GM18873 (cell line): ENCODE results near the gene PLBD2.

Experiments
- ATAC-seq: cut with Tn5 transposase; IDR thresholded peaks from one replicate; pipeline ENCODE4 v1.9.1; 2021; ENCODE audit warnings: mild to moderate bottlenecking, moderate library complexity, moderate number of reproducible peaks; ENCODE audit not compliant: unreplicated experiment, low FRiP score

PLBD2 gene

DNA sequence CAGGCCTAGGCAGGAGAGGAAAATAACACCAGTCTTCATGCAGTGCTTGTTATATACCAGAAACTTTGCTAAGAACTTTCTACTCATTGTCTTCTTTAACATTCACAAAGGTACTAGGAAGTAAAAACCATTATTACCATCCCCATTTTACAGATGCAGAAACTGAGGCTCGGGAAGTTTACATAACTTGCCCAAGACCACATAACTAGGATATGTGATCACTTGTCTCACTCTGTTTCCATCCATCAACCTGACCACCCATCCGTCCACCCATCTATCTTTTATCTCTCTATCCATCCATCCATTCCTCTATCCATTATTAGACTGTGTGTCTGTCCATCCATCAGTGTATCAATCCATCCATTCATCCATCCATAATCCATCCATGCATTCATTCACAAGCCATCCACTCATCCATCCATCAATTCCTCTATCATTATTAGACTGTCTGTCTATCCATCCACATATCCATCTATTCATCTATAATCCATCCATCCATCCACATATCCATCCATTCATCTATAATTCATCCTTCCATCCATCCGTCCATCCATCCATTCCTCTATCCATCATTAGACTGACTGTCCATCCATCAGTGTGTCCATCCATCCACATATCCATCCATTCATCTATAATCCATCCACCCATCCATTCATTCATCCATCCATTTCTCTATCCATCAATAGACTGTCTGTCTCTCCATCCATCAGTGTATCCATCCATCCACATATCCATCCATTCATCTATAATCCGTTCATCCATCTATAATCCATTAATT, 80.3 kb downstream of the PLBD2 start:
- ATAC-seq: no peak

DNA sequence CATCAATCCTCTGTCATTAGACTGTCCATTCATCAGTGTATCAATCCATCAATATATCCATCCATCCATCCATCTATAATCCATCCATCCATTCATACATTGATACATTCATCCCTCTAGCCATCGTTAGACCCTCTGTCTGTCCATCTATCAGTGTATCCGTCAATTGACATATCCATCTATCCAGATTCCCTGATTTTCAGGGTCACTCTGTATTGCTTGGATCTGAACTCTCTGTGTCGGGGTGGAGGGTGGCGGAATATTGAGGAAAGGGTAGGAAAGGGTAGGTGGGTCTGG, 80.9 kb downstream of the PLBD2 start:
- ATAC-seq: no peak

DNA sequence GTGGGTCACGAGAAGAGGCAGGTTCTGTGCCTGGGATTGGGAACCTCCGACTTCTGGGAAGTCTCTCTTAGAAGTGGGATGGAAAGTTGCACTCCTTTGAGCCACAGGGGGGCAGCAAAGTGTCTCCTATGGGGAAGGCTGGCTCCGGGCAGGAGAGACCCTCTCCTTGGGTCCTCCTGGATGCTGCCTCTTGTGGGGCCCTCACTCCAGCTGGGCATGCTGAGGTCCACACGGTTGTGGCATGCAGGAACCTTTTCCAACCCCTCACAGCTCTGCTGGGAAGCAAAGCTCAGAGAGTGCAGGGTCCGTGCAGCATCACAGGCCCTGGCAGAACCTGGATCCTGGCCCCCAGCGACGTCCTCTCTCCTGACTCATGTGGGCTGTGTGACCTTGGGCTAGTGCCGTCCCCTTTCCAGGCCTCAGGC, 81.2 kb downstream of the PLBD2 start:
- ATAC-seq: no peak

DNA sequence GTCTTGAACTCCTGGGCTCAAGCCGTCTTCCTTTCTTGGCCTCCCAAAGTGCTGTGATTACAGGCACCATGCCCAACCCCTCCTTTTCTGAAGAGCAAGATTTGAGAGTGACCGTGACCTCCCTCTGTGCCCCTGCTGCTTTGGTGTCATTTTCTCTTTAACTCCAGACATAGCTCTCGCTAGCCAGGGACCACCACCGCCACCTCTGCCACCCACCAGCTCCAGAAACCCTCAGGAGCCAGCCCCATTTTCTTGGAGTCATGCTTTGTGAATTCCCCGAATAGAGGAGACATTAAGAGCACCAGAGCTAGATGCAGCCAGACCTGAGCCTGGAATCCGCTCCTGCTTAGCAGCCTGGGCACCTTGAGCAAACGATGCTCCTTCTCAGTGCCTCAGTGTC, 81.9 kb downstream of the PLBD2 start:
- ATAC-seq: no peak
